Lower leg skin (tissue), 3 donors: ENCODE measurements around the gene HSD17B7.

Source experiments
- CTCF ChIP-seq, 3 donors: fragments of 450-650 bp; IDR thresholded peaks; one replicate each; pipeline ENCODE4 v1.5.1; 2016; ENCODE audit warnings: antibody characterized with exemption in 3 of 3, mild to moderate bottlenecking in 3 of 3, moderate library complexity in 2 of 3
- POLR2A ChIP-seq, 2 donors: fragments of 450-650 bp; IDR thresholded peaks; one replicate each; pipeline ENCODE4 v1.6.1; 2016 to 2017; ENCODE audit warnings: antibody characterized with exemption in 2 of 2, mild to moderate bottlenecking in 1 of 2, moderate library complexity in 1 of 2

- TF ChIP-seq CTCF (IDR thresholded peaks at IDR 0.05): no peak
- no peak for TF ChIP-seq POLR2A (IDR thresholded peaks at IDR 0.05)
These were observed 44.8 kb downstream of the HSD17B7 start for GRCh38 chr1:162835157-162835899.
